GM19193 (cell line): ENCODE measurements around the gene ASB16.

Source experiments
- POLR2A ChIP-seq: IDR thresholded peaks from 4 replicates; pipeline ENCODE4 v1.6.1; 2011; ENCODE audit not compliant: insufficient read depth, insufficient read length; ENCODE audit errors: extremely low read depth

Gene ASB16

GRCh38 chr17:44207743-44208142, 37.2 kb downstream of the ASB16 start:
- TF ChIP-seq POLR2A = no peak

- no peak for TF ChIP-seq POLR2A
These were observed 39.4 kb downstream of the ASB16 start for GRCh38 chr17:44209786-44210341.

- no peak for TF ChIP-seq POLR2A
These were observed 40.1 kb downstream of the ASB16 start for GRCh38 chr17:44210342-44211192.

- no peak for TF ChIP-seq POLR2A
These were observed 41.1 kb downstream of the ASB16 start for GRCh38 chr17:44211281-44212265.

GRCh38 chr17:44212507-44213402, 42.3 kb downstream of the ASB16 start:
- peak; percentile 40 for TF ChIP-seq POLR2A

- TF ChIP-seq POLR2A = no peak
These were observed 43.1 kb downstream of the ASB16 start for GRCh38 chr17:44213403-44214229.

GRCh38 chr17:44214230-44214494, 43.7 kb downstream of the ASB16 start:
- TF ChIP-seq POLR2A = no peak

GRCh38 chr17:44214896-44215295, 44.4 kb downstream of the ASB16 start:
- TF ChIP-seq POLR2A = no peak

- TF ChIP-seq POLR2A = peak; percentile 23
These were observed 45.7 kb downstream of the ASB16 start for GRCh38 chr17:44216173-44216572.

GRCh38 chr17:44216694-44217093, 46.2 kb downstream of the ASB16 start:
- TF ChIP-seq POLR2A = no peak

GRCh38 chr17:44217738-44218343, 47.3 kb downstream of the ASB16 start:
- TF ChIP-seq POLR2A = no peak

GRCh38 chr17:44218344-44219107, 48.0 kb downstream of the ASB16 start:
- TF ChIP-seq POLR2A = peak; percentile 49
